Breast epithelium (tissue), 3 donors: Measurements from ENCODE around the gene SLC25A42.

Experiments used
- CTCF ChIP-seq, 3 donors: fragments of 450-650 bp; IDR thresholded peaks; one replicate each; pipeline ENCODE4 v1.5.1; 2016 to 2017; ENCODE audit warnings: antibody characterized with exemption in 3 of 3, mild to moderate bottlenecking in 3 of 3, moderate library complexity in 3 of 3
- POLR2A ChIP-seq: fragments of 450-650 bp; IDR thresholded peaks from one replicate; pipeline ENCODE4 v1.6.1; 2016; ENCODE audit warnings: antibody characterized with exemption, mild to moderate bottlenecking, moderate library complexity

- TF ChIP-seq POLR2A (no peak), CTCF (IDR thresholded peaks at IDR 0.05) (no peak)
Observed at GRCh38 chr19:19050731-19051130, 13.1 kb upstream of the SLC25A42 start.
